GM10248 (cell line): ENCODE measurements around the gene PHRF1.

Source experiments
- CTCF ChIA-PET: fragments of 300-600 bp; sonication (Branson Sonifier 250); formaldehyde crosslinking; extraction: SDS; loops from one replicate; lab custom pipeline; 2021; ENCODE audit warnings: antibody characterized with exemption; lab: Yijun Ruan, JAX
- POLR2A ChIA-PET: fragments of 350-650 bp; sonication (Branson Sonifier 250); formaldehyde crosslinking; extraction: SDS; loops from one replicate; lab custom pipeline; 2020; ENCODE audit warnings: antibody characterized with exemption; lab: Yijun Ruan, JAX
- DNase-seq: peaks from one replicate; pipeline ENCODE4 v3.0.0; 2012; ENCODE audit errors: extremely low spot score
- CTCF ChIP-seq: IDR thresholded peaks from 2 replicates; pipeline ENCODE4 v1.5.1; 2012; ENCODE audit warnings: mild to moderate bottlenecking, low read depth; ENCODE audit errors: extremely low read depth, missing control alignments, control extremely low read depth

PHRF1 gene

GRCh38 chr11:625636-626268, 49.5 kb downstream of the PHRF1 start:
- TF ChIP-seq CTCF: no peak
- CTCF ChIA-PET: no interaction called here
- POLR2A ChIA-PET: interaction anchor here (0.6 kb wide), 1 partner anchor 132 kb away, joined by 4 read pairs; no protein-coding TSS in a partner anchor
- no peak for DNase-seq

- CTCF ChIA-PET: interaction anchor here (0.8 to 1.4 kb wide), 2 partner anchors 36 to 70 kb away, joined by 3 read pairs; no protein-coding TSS in a partner anchor
Observed at GRCh38 chr11:626475-627307, 50.4 kb downstream of the PHRF1 start, which contains the start of gene SCT. Gene SCT (minus strand): TSS chr11:627181. CDS start chr11:627143, 38 bp downstream.

GRCh38 chr11:627308-627576, 51.0 kb downstream of the PHRF1 start:
- DNase-seq: no peak
- ChIA-PET CTCF (interaction anchor here (0.8 to 1.4 kb wide), 2 partner anchors 35 to 70 kb away, joined by 3 read pairs; no protein-coding TSS in a partner anchor), POLR2A (interaction anchor here (1.2 kb wide), 1 partner anchor 12 kb away, joined by 3 read pairs; the partner anchor contains the start of gene IRF7)
- no peak for TF ChIP-seq CTCF

More at GRCh38 chr11:626475-627307, 50.4 kb downstream of the PHRF1 start, which contains the start of gene SCT:
- no peak for TF ChIP-seq CTCF
- no peak for DNase-seq
- POLR2A ChIA-PET: interaction anchor here (0.6 to 1.2 kb wide), 2 partner anchors 11 to 131 kb away, joined by 3 to 4 read pairs; partner anchors contain the start of gene IRF7

- TF ChIP-seq CTCF: no peak
- DNase-seq: no peak
- ChIA-PET POLR2A (no interaction called here), CTCF (interaction anchor here (1.4 kb wide), 1 partner anchor 71 kb away, joined by 3 read pairs; no protein-coding TSS in a partner anchor)
Observed at GRCh38 chr11:628056-628455, 51.8 kb downstream of the PHRF1 start.

GRCh38 chr11:629237-629583, 52.9 kb downstream of the PHRF1 start:
- TF ChIP-seq CTCF: peak; percentile 23
- DNase-seq: peak; percentile 69
- ChIA-PET CTCF (interaction anchor here (0.7 to 1.0 kb wide), 2 partner anchors 17 to 74 kb away, joined by 3 read pairs; no protein-coding TSS in a partner anchor), POLR2A (no interaction called here)

GRCh38 chr11:630871-631270, 54.6 kb downstream of the PHRF1 start:
- ChIA-PET CTCF (interaction anchor here (0.7 kb wide), 1 partner anchor 65 kb away, joined by 3 read pairs; the partner anchor contains the start of gene TMEM80), POLR2A (no interaction called here)
- DNase-seq: no peak
- TF ChIP-seq CTCF: no peak
